Islet of Langerhans (tissue), 1 donor: ENCODE results near the gene FUCA1.
A peak's percentile ranks its signal among the peaks of the same experiment; 100 is the strongest.
"Not testable (repeated sequence)": the region's sequence is repeated elsewhere in the genome, so short reads cannot be mapped to it uniquely, and the experiment has no call there.

Experiments
- FAIRE-seq: peaks from one replicate; lab custom pipeline; 2011; peaks lifted over from hg19 to GRCh38; lab: Jason Lieb, UNC

Gene FUCA1

GRCh38 chr1:23867895-23868556 lies at the start of gene FUCA1:
TSS of gene FUCA1 (minus strand) at chr1:23868290. CDS start at chr1:23868286, 4 bp downstream.
- FAIRE-seq = peak; percentile 87

- FAIRE-seq = no peak
Observed at GRCh38 chr1:23916209-23917131, 48.4 kb upstream of the FUCA1 start.

- no peak for FAIRE-seq
Observed at GRCh38 chr1:23915466-23915865, 47.4 kb upstream of the FUCA1 start.

- FAIRE-seq = no peak
Observed at GRCh38 chr1:23914921-23915320, 46.8 kb upstream of the FUCA1 start.

- no peak for FAIRE-seq
Observed at GRCh38 chr1:23913212-23913880, 45.3 kb upstream of the FUCA1 start, which contains the start of gene CNR2. TSS of gene CNR2 (minus strand) at chr1:23913362. CDS start at chr1:23875617, 37,745 bp downstream.

- FAIRE-seq = no peak
Observed at GRCh38 chr1:23911921-23912320, 43.8 kb upstream of the FUCA1 start.

- FAIRE-seq = no peak
Observed at GRCh38 chr1:23910553-23911246, 42.6 kb upstream of the FUCA1 start.

- FAIRE-seq = no peak
Observed at GRCh38 chr1:23910144-23910543, 42.1 kb upstream of the FUCA1 start.

- FAIRE-seq = no peak
Observed at GRCh38 chr1:23909412-23909811, 41.3 kb upstream of the FUCA1 start.

- FAIRE-seq = no peak
Observed at GRCh38 chr1:23908453-23909341, 40.6 kb upstream of the FUCA1 start.

GRCh38 chr1:23906731-23907130 lies 38.6 kb upstream of the FUCA1 start:
- no peak for FAIRE-seq

GRCh38 chr1:23905461-23906025 lies 37.5 kb upstream of the FUCA1 start:
- FAIRE-seq = no peak

GRCh38 chr1:23904748-23905357 lies 36.8 kb upstream of the FUCA1 start:
- no peak for FAIRE-seq

GRCh38 chr1:23903754-23904153 lies 35.7 kb upstream of the FUCA1 start:
- no peak for FAIRE-seq

- no peak for FAIRE-seq
Observed at GRCh38 chr1:23902321-23903278, 34.5 kb upstream of the FUCA1 start.

GRCh38 chr1:23900017-23900416 lies 31.9 kb upstream of the FUCA1 start:
- FAIRE-seq = not testable (repeated sequence)

GRCh38 chr1:23899070-23899469 lies 31.0 kb upstream of the FUCA1 start:
- no peak for FAIRE-seq

GRCh38 chr1:23897083-23897482 lies 29.0 kb upstream of the FUCA1 start:
- FAIRE-seq = no peak

- FAIRE-seq = no peak
Observed at GRCh38 chr1:23896491-23896890, 28.4 kb upstream of the FUCA1 start.
